H9 (cell line): ENCODE measurements around the gene ZNF428. TPM values are rescaled to one million over a fixed set of nuclear protein-coding genes. Genes with fewer than 3 reads are reported as not detected.
A peak's percentile ranks its signal among the peaks of the same experiment; 100 is the strongest.

ENCODE experiments used
- DNase-seq: peaks from one replicate; pipeline ENCODE4 v3.0.0-alpha.2; 2017
- H2AFZ ChIP-seq: one replicate; pipeline ENCODE4 v1.6.1; 2013; ENCODE audit warnings: mild to moderate bottlenecking, low read length, control low read depth, moderate library complexity
- H2AK5ac ChIP-seq: 2 replicates; pipeline ENCODE4 v1.6.1; 2013; ENCODE audit warnings: low read length, control low read depth, mixed read lengths; ENCODE audit not compliant: insufficient read length
- H2BK120ac ChIP-seq: one replicate; pipeline ENCODE4 v1.6.1; 2013; ENCODE audit warnings: low read depth, mild to moderate bottlenecking, low read length, control low read depth, inconsistent platforms; ENCODE audit not compliant: poor library complexity, severe bottlenecking
- H2BK12ac ChIP-seq: 2 replicates; pipeline ENCODE4 v1.6.1; 2013; ENCODE audit warnings: low read length, control low read depth, mixed read lengths, low read depth; ENCODE audit not compliant: insufficient read length
- H2BK15ac ChIP-seq: 2 replicates; pipeline ENCODE4 v1.6.1; 2013; ENCODE audit warnings: low read depth, low read length, control low read depth
- H2BK20ac ChIP-seq: one replicate; pipeline ENCODE4 v1.6.1; 2013; ENCODE audit warnings: low read depth, mild to moderate bottlenecking, low read length, control low read depth, inconsistent platforms; ENCODE audit not compliant: poor library complexity, severe bottlenecking
- H2BK5ac ChIP-seq: 2 replicates; pipeline ENCODE4 v1.6.1; 2013; ENCODE audit warnings: low read length, control low read depth, mixed read lengths; ENCODE audit not compliant: insufficient read length
- H3K14ac ChIP-seq: 2 replicates; pipeline ENCODE4 v1.6.1; 2013; ENCODE audit warnings: low read length, control low read depth; ENCODE audit not compliant: insufficient read depth
- H3K18ac ChIP-seq: 2 replicates; pipeline ENCODE4 v1.6.1; 2013; ENCODE audit warnings: low read depth, mild to moderate bottlenecking, mixed read lengths, low read length, control low read depth; ENCODE audit not compliant: insufficient read length
- H3K23ac ChIP-seq: 2 replicates; pipeline ENCODE4 v1.6.1; 2013; ENCODE audit warnings: low read length, control low read depth, mixed read lengths, low read depth; ENCODE audit not compliant: insufficient read length
- H3K23me2 ChIP-seq: 2 replicates; pipeline ENCODE4 v1.6.1; 2013; ENCODE audit warnings: low read depth, mild to moderate bottlenecking, mixed read lengths, low read length, control low read depth; ENCODE audit not compliant: insufficient read length, poor library complexity, severe bottlenecking
- H3K27ac ChIP-seq: 2 replicates; pipeline ENCODE4 v1.5.1; 2013; ENCODE audit warnings: low read length, control low read depth, mixed read lengths, low read depth; ENCODE audit not compliant: insufficient read length
- H3K27me3 ChIP-seq: 2 replicates; pipeline ENCODE4 v1.6.1; 2013; ENCODE audit warnings: low read length, control low read depth, inconsistent platforms; ENCODE audit not compliant: insufficient read depth
- H3K4ac ChIP-seq: 2 replicates; pipeline ENCODE4 v1.6.1; 2013; ENCODE audit warnings: low read depth, mild to moderate bottlenecking, control low read depth, inconsistent platforms, low read length, moderate library complexity
- H3K4me1 ChIP-seq: 2 replicates; pipeline ENCODE4 v1.6.1; 2013; ENCODE audit warnings: low read length, control low read depth, inconsistent platforms; ENCODE audit not compliant: insufficient read depth
- H3K4me2 ChIP-seq: 2 replicates; pipeline ENCODE4 v1.6.1; 2013; ENCODE audit warnings: low read length, control low read depth, mixed read lengths; ENCODE audit not compliant: insufficient read length, insufficient read depth
- H3K56ac ChIP-seq: 2 replicates; pipeline ENCODE4 v1.6.1; 2013; ENCODE audit warnings: low read depth, mild to moderate bottlenecking, mixed read lengths, low read length, control low read depth; ENCODE audit not compliant: insufficient read length
- H3K79me1 ChIP-seq: 2 replicates; pipeline ENCODE4 v1.6.1; 2013; ENCODE audit warnings: low read depth, mild to moderate bottlenecking, moderate library complexity, low read length, control low read depth, inconsistent platforms; ENCODE audit not compliant: insufficient read depth, poor library complexity, severe bottlenecking
- H3K79me2 ChIP-seq: 2 replicates; pipeline ENCODE4 v1.6.1; 2013; ENCODE audit warnings: low read length, control low read depth, inconsistent platforms; ENCODE audit not compliant: insufficient read depth
- H3K9ac ChIP-seq: 2 replicates; pipeline ENCODE4 v1.6.1; 2013; ENCODE audit warnings: low read length, control low read depth, mixed read lengths; ENCODE audit not compliant: insufficient read length; ENCODE audit errors: extremely low read depth
- H3K9me3 ChIP-seq: one replicate; pipeline ENCODE4 v1.6.1; 2013; ENCODE audit warnings: low read depth, low read length, inconsistent platforms; ENCODE audit not compliant: control insufficient read depth
- H3T11ph ChIP-seq: one replicate; pipeline ENCODE4 v1.6.1; 2013; ENCODE audit warnings: mild to moderate bottlenecking, low read length, control low read depth, inconsistent platforms
- H4K20me1 ChIP-seq: one replicate; pipeline ENCODE4 v1.6.1; 2013; ENCODE audit not compliant: control insufficient read depth, insufficient read length, insufficient read depth
- H4K5ac ChIP-seq: 2 replicates; pipeline ENCODE4 v1.6.1; 2013; ENCODE audit warnings: low read depth, mild to moderate bottlenecking, mixed read lengths, low read length, control low read depth; ENCODE audit not compliant: insufficient read length
- H4K8ac ChIP-seq: replicated peaks from 2 replicates; pipeline ENCODE4 v1.6.1; 2013; ENCODE audit warnings: low read length, control low read depth, mixed read lengths, low read depth; ENCODE audit not compliant: insufficient read length
- H4K91ac ChIP-seq: 2 replicates; pipeline ENCODE4 v1.6.1; 2013; ENCODE audit warnings: low read depth, mild to moderate bottlenecking, moderate library complexity, mixed read lengths, low read length, control low read depth; ENCODE audit not compliant: insufficient read length
- H3K27ac Mint-ChIP-seq, 3 experiments: 2 replicates in 2 of 3; 3 replicates in 1 of 3; pipeline ENCODE4 v1.8.0; 2020 to 2021; ENCODE audit warnings: mixed read lengths in 3 of 3, mild to moderate bottlenecking in 1 of 3, moderate library complexity in 1 of 3
- H3K27me3 Mint-ChIP-seq: 2 replicates; pipeline ENCODE4 v1.8.0; 2021; ENCODE audit warnings: low read depth, mild to moderate bottlenecking, moderate library complexity, mixed read lengths
- H3K36me3 Mint-ChIP-seq, 3 experiments: 2 replicates in 2 of 3; 3 replicates in 1 of 3; pipeline ENCODE4 v1.8.0; 2020 to 2021; ENCODE audit warnings: low read depth in 3 of 3, mixed read lengths in 3 of 3; ENCODE audit not compliant: insufficient read depth in 1 of 3
- H3K4me1 Mint-ChIP-seq, 2 experiments: 2 replicates each; pipeline ENCODE4 v1.8.0; 2020; ENCODE audit warnings: mixed read lengths in 2 of 2
- H3K4me3 Mint-ChIP-seq, 2 experiments: 2 replicates in 1 of 2; 3 replicates in 1 of 2; pipeline ENCODE4 v1.8.0; 2020 to 2021; ENCODE audit warnings: mild to moderate bottlenecking in 2 of 2, mixed read lengths in 2 of 2, moderate library complexity in 1 of 2
- H3K9me3 Mint-ChIP-seq, 2 experiments: 2 replicates in 1 of 2; 3 replicates in 1 of 2; pipeline ENCODE4 v1.8.0; 2020; ENCODE audit warnings: mild to moderate bottlenecking in 2 of 2, mixed read lengths in 2 of 2, moderate library complexity in 1 of 2
- WGBS: extraction: QIAGEN DNeasy Blood & Tissue Kit; methylation state at CpG from one replicate; pipeline ENCODE4 v1.1.7; 2013; ENCODE audit warnings: missing lambda C conversion rate, low lambda C conversion rate, mixed read lengths; ENCODE audit not compliant: insufficient read length; ENCODE audit errors: extremely low coverage; 5-methylcytosine and 5-hydroxymethylcytosine counted together
- total RNA-seq: library from RNA; stranded (reverse); gene quantifications from 2 replicates; pipeline ENCODE4 v1.2.1, GENCODE V29; 2021
- TF ChIP-seq, protein P1 (sequence below): fragments of 200-600 bp; sonication (generic); conservative IDR thresholded peaks from 3 replicates; pipeline ENCODE4 v1.8.0; 2021; ENCODE audit warnings: antibody characterized with exemption, mild to moderate bottlenecking

The ZNF428 gene
- total RNA-seq, 1 experiment from 2014 or later: 30.3 TPM

DNA sequence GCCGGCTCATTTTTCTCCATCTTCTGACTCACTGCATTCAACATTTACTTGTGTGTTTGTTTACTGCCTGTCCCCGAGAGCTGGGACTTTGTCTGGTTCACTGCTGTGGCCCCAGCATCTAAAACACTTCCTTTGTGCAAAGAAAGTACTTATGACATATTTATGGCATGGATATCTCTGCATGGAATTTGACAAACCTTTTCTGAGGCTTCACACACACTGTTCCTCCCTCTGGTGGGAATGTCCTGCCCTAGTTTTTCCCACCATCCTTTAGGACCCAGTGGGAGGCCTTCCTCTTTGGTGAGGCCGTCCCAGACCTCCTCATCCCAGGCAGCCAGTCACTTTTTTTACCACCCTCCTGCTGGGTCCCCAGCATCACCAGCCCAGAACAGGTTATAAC, 8.9 kb downstream of the ZNF428 start:
- Histone ChIP-seq H2BK5ac (no peak overlapping the region), H2BK15ac (no peak overlapping the region), H3K4me2 (no peak overlapping the region), H3K9me3 (no peaks in the 10 kb centered on the region), H3K79me2 (no peaks in the 10 kb centered on the region), H3K56ac (no peak overlapping the region), H3K27me3 (no peaks in the 10 kb centered on the region), H2BK120ac (no peak overlapping the region), H4K8ac (no peak overlapping the region), H3K14ac (no peak overlapping the region), H3T11ph (no peak overlapping the region), H3K23ac (no peak overlapping the region), H3K23me2 (no peaks in the 10 kb centered on the region), H4K91ac (no peak overlapping the region), H2AFZ (no peak overlapping the region), H4K20me1 (no peaks in the 10 kb centered on the region), H2BK20ac (no peak overlapping the region), H3K18ac (no peak overlapping the region), H3K4ac (no peak overlapping the region), H3K9ac (no peak overlapping the region), H3K79me1 (no peaks in the 10 kb centered on the region), H3K27ac (no peak overlapping the region), H4K5ac (no peak overlapping the region), H2AK5ac (no peak overlapping the region), H2BK12ac (no peak overlapping the region), H3K4me1 (no peaks in the 10 kb centered on the region)
- no peak overlapping the region for H3K4me3 Mint-ChIP-seq
- peaks cover 33 to 46% (median 42%) of the 10 kb centered on the region in 3 experiments for H3K36me3 Mint-ChIP-seq
- H3K4me1 Mint-ChIP-seq: peaks cover 7 to 8% of the 10 kb centered on the region in 2 experiments
- peak overlapping the region; percentile 36 to 89 (median 49); a peak in 4 of 7 replicates for H3K27ac Mint-ChIP-seq
- peak; percentile 35 for DNase-seq
- no peaks in the 10 kb centered on the region; the same call in 1 of the 2 replicates for H3K27me3 Mint-ChIP-seq
- TF ChIP-seq, protein P1, sequence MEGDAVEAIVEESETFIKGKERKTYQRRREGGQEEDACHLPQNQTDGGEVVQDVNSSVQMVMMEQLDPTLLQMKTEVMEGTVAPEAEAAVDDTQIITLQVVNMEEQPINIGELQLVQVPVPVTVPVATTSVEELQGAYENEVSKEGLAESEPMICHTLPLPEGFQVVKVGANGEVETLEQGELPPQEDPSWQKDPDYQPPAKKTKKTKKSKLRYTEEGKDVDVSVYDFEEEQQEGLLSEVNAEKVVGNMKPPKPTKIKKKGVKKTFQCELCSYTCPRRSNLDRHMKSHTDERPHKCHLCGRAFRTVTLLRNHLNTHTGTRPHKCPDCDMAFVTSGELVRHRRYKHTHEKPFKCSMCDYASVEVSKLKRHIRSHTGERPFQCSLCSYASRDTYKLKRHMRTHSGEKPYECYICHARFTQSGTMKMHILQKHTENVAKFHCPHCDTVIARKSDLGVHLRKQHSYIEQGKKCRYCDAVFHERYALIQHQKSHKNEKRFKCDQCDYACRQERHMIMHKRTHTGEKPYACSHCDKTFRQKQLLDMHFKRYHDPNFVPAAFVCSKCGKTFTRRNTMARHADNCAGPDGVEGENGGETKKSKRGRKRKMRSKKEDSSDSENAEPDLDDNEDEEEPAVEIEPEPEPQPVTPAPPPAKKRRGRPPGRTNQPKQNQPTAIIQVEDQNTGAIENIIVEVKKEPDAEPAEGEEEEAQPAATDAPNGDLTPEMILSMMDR: no peak
- peaks cover 3% of the 10 kb centered on the region in 2 experiments; a peak in 4 of 5 replicates for H3K9me3 Mint-ChIP-seq
- no CpG with 5 or more reads among the region's 3 CpGs for WGBS
